HG03342 (cell line): ENCODE results near the gene CAPN6.

Experiments used
- ATAC-seq: cut with Tn5 transposase; IDR thresholded peaks from one replicate; pipeline ENCODE4 v1.9.1; 2021; ENCODE audit warnings: mild to moderate bottlenecking, moderate library complexity; ENCODE audit not compliant: unreplicated experiment

The CAPN6 gene

GRCh38 chrX:111200327-111200726, 70.0 kb downstream of the CAPN6 start:
- ATAC-seq, result no peak

GRCh38 chrX:111199505-111199904, 70.8 kb downstream of the CAPN6 start:
- no peak for ATAC-seq
